ENCODE measurements around the gene TRIM7.

TRIM7 gene

GRCh38 chr5:181204826-181205760 lies at the start of gene TRIM7:
Gene TRIM7 (minus strand): TSS chr5:181205196. CDS start chr5:181205110, 86 bp downstream.
- no peak for DNase-seq (ENCODE audit: low read depth in 2 of 3, low spot score in 2 of 3)

GRCh38 chr5:181248277-181248676 lies 43.3 kb upstream of the TRIM7 start:
- no peak for DNase-seq (ENCODE audit: low read depth in 2 of 3, low spot score in 2 of 3)

DNA sequence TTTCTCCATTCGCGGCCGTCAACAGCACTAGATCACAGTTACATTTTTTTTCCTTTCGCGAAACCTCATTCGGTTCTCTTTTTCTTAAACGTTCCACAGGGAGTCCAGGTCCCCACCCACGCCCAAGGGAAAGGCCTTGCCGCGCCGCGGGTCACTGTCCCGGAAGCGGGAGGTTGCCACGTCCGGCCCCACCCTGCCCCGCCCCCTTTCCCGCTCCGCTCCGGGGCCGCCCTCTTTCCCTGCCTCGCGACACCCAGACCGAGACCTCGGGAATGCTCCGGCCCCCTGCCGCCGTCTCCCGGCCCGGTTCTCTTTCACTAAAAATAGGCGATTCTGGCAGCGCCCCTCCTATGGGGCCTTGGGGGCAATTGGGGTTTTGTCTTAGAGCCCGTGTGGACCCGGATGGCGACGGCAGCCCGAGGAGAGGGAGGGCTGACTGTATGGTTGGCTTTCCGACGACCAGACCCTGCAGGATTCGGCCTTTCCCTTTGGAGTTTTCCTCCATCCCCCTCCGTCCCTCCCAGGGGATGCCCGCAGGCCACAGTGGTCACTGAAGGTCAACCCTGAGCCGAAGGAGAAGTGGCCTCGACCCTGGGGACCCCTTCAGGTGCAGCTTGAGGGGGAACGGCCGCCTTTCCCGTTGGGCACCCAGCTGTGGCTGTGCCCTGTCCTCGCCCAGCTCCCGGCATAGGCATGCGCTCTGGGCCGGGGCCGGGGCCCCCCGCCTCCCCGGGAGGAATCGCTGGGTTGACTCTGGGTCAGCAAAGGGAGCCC lies 41.5 kb upstream of the TRIM7 start:
- peak in 1 of 3 experiments; percentile 76 for DNase-seq (ENCODE audit: low read depth in 2 of 3, low spot score in 2 of 3)

GRCh38 chr5:181245427-181246275 lies 40.7 kb upstream of the TRIM7 start:
- no peak for DNase-seq (ENCODE audit: low read depth in 2 of 3, low spot score in 2 of 3)

- DNase-seq (ENCODE audit: low read depth in 2 of 3, low spot score in 2 of 3), result peak in 2 of 3 experiments; percentile 70 to 86
Observed at GRCh38 chr5:181243564-181244343, 38.8 kb upstream of the TRIM7 start, which contains the start of gene RACK1. Gene RACK1 (minus strand): TSS chr5:181243906. CDS start chr5:181243800, 106 bp downstream.

DNA sequence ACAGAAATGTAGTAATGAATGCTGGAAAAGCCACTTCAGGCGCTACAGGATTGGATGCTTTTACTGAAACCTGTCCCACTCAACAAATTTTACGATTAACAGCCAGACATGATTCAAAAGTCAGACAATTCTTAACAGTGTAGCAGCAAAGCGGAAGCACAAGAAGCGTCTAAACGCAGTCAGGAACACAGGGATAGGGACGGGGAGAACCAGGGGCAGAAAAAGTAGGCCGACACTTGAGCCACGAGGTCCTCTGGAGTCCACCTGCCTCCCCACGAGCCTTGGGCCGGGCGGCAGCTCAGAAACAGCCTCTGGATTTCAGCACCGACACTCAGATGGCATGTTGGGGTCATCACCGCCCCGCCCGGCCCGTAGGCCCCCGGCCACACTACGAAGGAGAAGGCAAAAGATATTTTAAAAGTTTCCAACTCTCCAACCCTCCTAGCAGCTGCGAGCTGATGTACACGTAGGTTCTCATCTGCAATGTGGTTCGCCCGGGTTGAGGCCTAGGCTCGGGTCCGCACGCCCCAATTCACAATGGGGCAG lies 38.1 kb upstream of the TRIM7 start:
- DNase-seq (ENCODE audit: low read depth in 2 of 3, low spot score in 2 of 3), result no peak

- no peak for DNase-seq (ENCODE audit: low read depth in 2 of 3, low spot score in 2 of 3)
Observed at GRCh38 chr5:181242031-181242451, 37.0 kb upstream of the TRIM7 start.

DNA sequence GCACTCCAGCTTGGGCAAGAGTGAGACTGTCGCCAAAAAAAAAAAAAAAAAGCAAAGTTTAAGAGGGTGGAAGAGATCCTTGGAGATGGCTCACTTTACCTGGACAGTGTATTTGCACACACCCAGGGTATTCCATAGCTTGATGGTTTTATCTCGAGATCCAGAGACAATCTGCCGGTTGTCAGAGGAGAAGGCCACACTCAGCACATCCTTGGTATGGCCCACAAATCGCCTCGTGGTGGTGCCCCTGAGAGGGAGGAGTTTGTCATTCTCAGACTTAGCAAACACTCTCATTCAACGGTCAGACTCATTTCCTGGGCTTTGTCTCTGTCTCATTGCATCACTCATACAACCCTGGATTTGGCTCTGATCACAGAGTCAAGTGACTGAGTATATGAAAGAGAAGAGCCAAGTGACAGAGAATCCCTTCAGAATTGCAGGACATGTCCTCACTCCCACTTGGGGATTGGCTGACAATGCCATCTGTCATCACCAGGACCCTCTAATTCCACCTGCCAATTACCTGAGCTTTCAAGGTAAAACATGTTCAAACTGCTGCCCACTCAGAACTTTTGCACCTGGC lies 36.5 kb upstream of the TRIM7 start:
- no peak for DNase-seq (ENCODE audit: low read depth in 2 of 3, low spot score in 2 of 3)

DNA sequence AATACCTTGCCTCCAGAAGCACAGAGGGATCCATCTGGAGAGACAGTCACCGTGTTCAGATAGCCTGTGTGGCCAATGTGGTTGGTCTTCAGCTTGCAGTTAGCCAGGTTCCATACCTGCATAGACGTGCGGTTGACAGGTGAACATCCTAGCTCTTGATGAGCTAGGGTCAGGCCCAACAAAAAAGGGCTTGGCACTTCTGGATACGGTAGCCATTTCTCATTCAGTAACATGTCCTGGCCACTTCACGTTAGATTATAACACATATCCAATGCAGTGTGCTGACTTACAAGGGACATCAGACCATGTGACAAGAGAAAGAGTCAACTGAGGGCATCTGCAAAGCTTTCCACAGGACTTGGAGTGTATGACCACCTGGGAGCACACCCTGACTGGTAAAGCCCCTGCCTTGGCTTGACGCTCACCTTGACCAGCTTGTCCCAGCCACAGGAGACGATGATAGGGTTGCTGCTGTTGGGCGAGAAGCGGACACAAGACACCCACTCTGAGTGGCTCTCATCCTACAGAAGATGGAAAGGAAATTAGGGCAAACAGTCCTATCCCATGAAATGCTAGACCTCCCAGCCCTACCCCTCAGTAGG lies 34.2 kb upstream of the TRIM7 start:
- DNase-seq (ENCODE audit: low read depth in 2 of 3, low spot score in 2 of 3), result no peak

DNA sequence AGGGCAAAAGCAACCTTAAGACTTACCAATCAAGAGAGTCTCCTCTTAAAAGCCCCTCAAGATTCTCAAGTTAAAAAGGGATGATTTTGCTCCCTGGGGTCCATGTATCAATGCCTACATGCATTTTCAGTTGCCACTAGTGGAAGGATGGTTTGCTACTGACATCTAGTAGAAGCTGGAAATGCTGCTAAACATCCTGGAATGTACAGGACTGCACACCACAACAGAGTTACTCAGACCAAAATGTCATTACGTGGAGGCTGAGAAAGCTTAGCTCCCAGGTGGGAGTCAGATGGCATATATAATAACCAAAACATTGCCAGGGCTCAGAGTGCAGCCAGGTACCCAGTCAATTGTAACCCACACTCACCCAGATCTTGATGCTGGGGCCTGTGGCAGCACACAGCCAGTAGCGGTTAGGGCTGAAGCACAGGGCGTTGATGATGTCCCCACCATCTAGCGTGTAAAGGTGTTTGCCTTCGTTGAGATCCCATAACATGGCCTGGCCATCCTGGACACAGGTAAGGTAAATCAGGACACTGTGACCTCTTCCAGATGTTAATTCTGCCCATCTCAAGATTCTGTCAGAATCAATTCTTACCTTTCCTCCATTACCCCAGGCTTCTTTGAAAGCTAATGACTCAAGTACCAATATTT lies 32.9 kb upstream of the TRIM7 start:
- no peak for DNase-seq (ENCODE audit: low read depth in 2 of 3, low spot score in 2 of 3)

GRCh38 chr5:181236954-181237641 lies 32.1 kb upstream of the TRIM7 start:
- no peak for DNase-seq (ENCODE audit: low read depth in 2 of 3, low spot score in 2 of 3)

GRCh38 chr5:181236471-181236870 lies 31.5 kb upstream of the TRIM7 start:
- DNase-seq (ENCODE audit: low read depth in 2 of 3, low spot score in 2 of 3), result no peak

DNA sequence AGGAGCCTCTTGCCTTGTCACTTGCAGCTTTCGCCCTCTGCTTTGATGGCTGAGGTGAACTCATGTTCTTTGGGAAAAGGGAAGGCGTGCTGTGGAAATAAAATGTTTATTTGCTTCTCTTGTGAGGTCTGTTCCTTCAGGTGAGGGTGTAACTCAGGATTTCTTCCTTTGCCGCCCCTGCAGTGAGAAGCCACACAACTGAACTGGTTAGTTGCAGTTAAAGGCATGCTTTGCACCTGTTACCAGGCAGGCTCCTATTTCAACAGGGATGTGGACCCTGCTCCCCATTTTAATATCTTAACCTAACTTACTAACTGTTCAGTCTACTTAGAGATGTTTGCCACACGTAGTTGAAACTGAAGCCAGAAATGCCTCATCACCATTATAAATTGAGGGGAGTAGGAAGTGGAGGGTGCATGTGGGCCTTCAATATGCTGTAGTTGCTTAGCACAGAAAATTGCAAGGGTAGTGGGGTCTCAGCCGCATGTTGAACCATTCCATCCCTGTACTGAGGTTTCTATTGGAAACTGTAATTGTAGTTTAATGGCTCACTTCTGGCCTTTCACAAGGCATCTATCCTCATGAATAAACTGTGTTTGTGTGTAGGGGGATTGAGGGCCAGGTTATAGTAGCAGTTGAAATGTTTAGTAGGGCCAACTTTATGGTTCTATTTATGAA lies 30.8 kb upstream of the TRIM7 start:
- no peak for DNase-seq (ENCODE audit: low read depth in 2 of 3, low spot score in 2 of 3)

GRCh38 chr5:181235323-181235688 lies 30.3 kb upstream of the TRIM7 start:
- no peak for DNase-seq (ENCODE audit: low read depth in 2 of 3, low spot score in 2 of 3)

DNA sequence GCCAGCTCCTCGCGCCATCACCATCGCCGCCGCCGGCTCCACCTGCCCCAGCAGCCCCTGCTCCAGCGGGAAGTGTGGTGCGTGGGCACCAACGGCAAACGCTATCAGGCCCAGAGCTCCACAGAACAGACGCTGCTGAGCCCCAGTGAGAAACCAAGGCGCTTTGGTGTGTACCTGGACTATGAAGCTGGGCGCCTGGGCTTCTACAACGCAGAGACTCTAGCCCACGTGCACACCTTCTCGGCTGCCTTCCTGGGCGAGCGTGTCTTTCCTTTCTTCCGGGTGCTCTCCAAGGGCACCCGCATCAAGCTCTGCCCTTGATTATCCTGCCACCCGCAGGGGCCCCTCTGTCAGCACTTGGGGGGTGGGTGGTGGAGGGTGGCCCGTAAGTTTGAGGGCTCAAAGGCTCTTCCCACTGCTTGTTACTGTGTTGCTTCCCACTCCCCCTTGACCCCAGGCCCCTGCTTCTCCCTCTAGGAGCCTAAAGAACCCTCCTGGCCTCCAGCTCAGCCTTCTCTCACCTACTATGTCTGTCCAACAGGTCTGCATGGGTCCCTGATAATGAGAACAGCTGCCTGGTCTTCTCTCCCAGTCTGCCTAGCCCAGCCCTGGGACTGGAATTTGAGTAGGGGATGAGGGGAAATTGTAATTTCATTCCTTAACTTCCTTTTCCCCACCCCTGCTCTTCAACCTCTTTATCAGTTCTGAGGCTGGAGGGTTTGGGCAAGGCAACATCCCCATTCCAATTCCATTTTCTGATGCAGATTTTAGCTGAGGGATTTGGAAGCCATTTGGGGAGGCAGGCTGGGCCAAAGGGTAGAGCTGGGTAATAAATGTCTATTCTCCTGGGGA lies 29.7 kb upstream of the TRIM7 start:
- no peak for DNase-seq (ENCODE audit: low read depth in 2 of 3, low spot score in 2 of 3)

GRCh38 chr5:181233801-181234454 lies 28.9 kb upstream of the TRIM7 start:
- no peak for DNase-seq (ENCODE audit: low read depth in 2 of 3, low spot score in 2 of 3)

Data from activated CD8-positive, alpha-beta memory T cell treated with anti-CD3 and anti-CD28 coated beads for 48 hours (primary cell).